Neutrophil (primary cell): ENCODE measurements around the gene QSER1.
"Not testable (repeated sequence)": the region's sequence is repeated elsewhere in the genome, so short reads cannot be mapped to it uniquely, and the experiment has no call there.

Source experiments
- H3K27ac ChIP-seq: fragments of 200-600 bp; sonication (generic); 2 replicates; pipeline ENCODE4 v1.5.1; 2016; ENCODE audit warnings: mild to moderate bottlenecking, moderate library complexity
- H3K27me3 ChIP-seq: fragments of 200-600 bp; sonication (generic); 2 replicates; pipeline ENCODE4 v1.6.0; 2016; ENCODE audit warnings: mild to moderate bottlenecking
- H3K36me3 ChIP-seq: fragments of 200-600 bp; sonication (generic); 2 replicates; pipeline ENCODE4 v1.5.1; 2017
- H3K4me1 ChIP-seq, 2 experiments: fragments of 200-600 bp in 1 of 2; sonication (generic) in 1 of 2; 1 replicate in 1 of 2; 2 replicates in 1 of 2; pipeline versions ENCODE4 v1.5.1 to v1.6.1; 2013 to 2016; ENCODE audit warnings: low read depth in 1 of 2, low read length in 1 of 2, mild to moderate bottlenecking in 1 of 2, moderate library complexity in 1 of 2; ENCODE audit not compliant: control insufficient read depth in 1 of 2, insufficient read depth in 1 of 2
- H3K4me3 ChIP-seq, 2 experiments: fragments of 200-600 bp in 1 of 2; sonication (generic) in 1 of 2; 1 replicate in 1 of 2; 2 replicates in 1 of 2; pipeline ENCODE4 v1.5.1; 2013 to 2016; ENCODE audit warnings: low read depth in 1 of 2, low read length in 1 of 2, mild to moderate bottlenecking in 1 of 2, moderate library complexity in 1 of 2
- H3K9me3 ChIP-seq: fragments of 200-600 bp; sonication (generic); 2 replicates; pipeline ENCODE4 v1.5.1; 2016
- CTCF ChIP-seq: fragments of 200-600 bp; sonication (generic); IDR thresholded peaks from 2 replicates; pipeline ENCODE4 v1.5.1; 2016; ENCODE audit warnings: antibody characterized with exemption

QSER1 gene

GRCh38 chr11:32932196-32932595 is 39.6 kb downstream of the QSER1 start:
- Histone ChIP-seq H3K4me1 (no peaks in the 10 kb centered on the region), H3K9me3 (no peaks in the 10 kb centered on the region), H3K36me3 (peaks cover 33% of the 10 kb centered on the region), H3K4me3 (no peak overlapping the region), H3K27me3 (no peaks in the 10 kb centered on the region), H3K27ac (no peak overlapping the region)
- TF ChIP-seq CTCF: no peak

- Histone ChIP-seq H3K4me1 (no peaks in the 10 kb centered on the region), H3K27ac (no peak overlapping the region), H3K4me3 (no peak overlapping the region), H3K27me3 (no peaks in the 10 kb centered on the region), H3K9me3 (no peaks in the 10 kb centered on the region), H3K36me3 (peaks cover 26% of the 10 kb centered on the region)
- no peak for TF ChIP-seq CTCF
Observed at GRCh38 chr11:32935462-32936029, 42.9 kb downstream of the QSER1 start.

DNA sequence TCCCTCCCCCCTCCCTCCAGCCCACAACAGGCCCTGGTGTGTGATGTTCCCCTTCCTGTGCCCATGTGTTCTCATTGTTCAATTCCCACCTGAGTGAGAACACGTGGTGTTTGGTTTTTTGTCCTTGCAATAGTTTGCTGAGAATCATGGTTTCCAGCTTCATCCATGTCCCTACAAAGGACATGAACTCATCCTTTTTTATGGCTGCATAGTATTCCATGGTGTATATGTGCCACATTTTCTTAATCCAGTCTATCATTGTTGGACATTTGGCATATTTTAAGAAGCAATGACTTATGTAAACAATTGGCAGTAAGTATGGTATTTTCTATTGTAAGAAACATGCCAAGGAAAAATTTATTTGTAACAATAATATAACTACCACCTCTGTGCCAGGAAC is 43.6 kb downstream of the QSER1 start:
- H3K27ac ChIP-seq, H3K4me3 ChIP-seq, H3K27me3 ChIP-seq, H3K9me3 ChIP-seq, H3K4me1 ChIP-seq: not testable (repeated sequence)
- peaks cover 26% of the 10 kb centered on the region for H3K36me3 ChIP-seq

- H3K27ac ChIP-seq, H3K9me3 ChIP-seq, H3K4me3 ChIP-seq, H3K27me3 ChIP-seq, H3K4me1 ChIP-seq: not testable (repeated sequence)
- peaks cover 19% of the 10 kb centered on the region for H3K36me3 ChIP-seq
Observed at GRCh38 chr11:32937283-32937682, 44.7 kb downstream of the QSER1 start.

- no peak for TF ChIP-seq CTCF
Observed at GRCh38 chr11:32939046-32939445, 46.4 kb downstream of the QSER1 start.

GRCh38 chr11:32939866-32940265 is 47.3 kb downstream of the QSER1 start:
- H3K9me3 ChIP-seq: no peaks in the 10 kb centered on the region
- no peaks in the 10 kb centered on the region for H3K4me1 ChIP-seq
- H3K4me3 ChIP-seq: no peak overlapping the region
- no peaks in the 10 kb centered on the region for H3K36me3 ChIP-seq
- H3K27ac ChIP-seq: no peak overlapping the region
- no peak for TF ChIP-seq CTCF
- no peaks in the 10 kb centered on the region for H3K27me3 ChIP-seq

More at GRCh38 chr11:32939046-32939445, 46.4 kb downstream of the QSER1 start:
- Histone ChIP-seq H3K27ac (no peak overlapping the region), H3K4me1 (no peaks in the 10 kb centered on the region), H3K27me3 (no peaks in the 10 kb centered on the region), H3K9me3 (no peaks in the 10 kb centered on the region), H3K36me3 (peaks cover under 1% of the 10 kb centered on the region), H3K4me3 (no peak overlapping the region)

GRCh38 chr11:32940865-32941264 is 48.3 kb downstream of the QSER1 start:
- TF ChIP-seq CTCF: no peak
- no peaks in the 10 kb centered on the region for H3K36me3 ChIP-seq
- no peak overlapping the region for H3K4me3 ChIP-seq
- H3K27ac ChIP-seq: no peak overlapping the region
- H3K9me3 ChIP-seq: no peaks in the 10 kb centered on the region
- no peaks in the 10 kb centered on the region for H3K4me1 ChIP-seq
- H3K27me3 ChIP-seq: no peaks in the 10 kb centered on the region
